ENCODE measurements around the gene TMEM163.

GRCh38 chr2:134736167-134736880, 17.5 kb upstream of the TMEM163 start:
- TF ChIP-seq EZH2 (IDR thresholded peaks at IDR 0.05; ENCODE audit: borderline replicate concordance, low read depth, low read length, severe bottlenecking) (no peak), POLR2A (IDR thresholded peaks at IDR 0.05; ENCODE audit: low read depth, low read length) (peak; percentile 41), MYC (IDR thresholded peaks at IDR 0.05; ENCODE audit: low read depth, low read length) (peak; percentile 26), POLR2AphosphoS5 (IDR thresholded peaks at IDR 0.05; ENCODE audit: insufficient read depth, low read depth, low read length) (peak; percentile 81), FOS (IDR thresholded peaks at IDR 0.05; ENCODE audit: borderline replicate concordance, insufficient read depth, low read length) (peak; percentile 91)
- TF ChIP-seq, protein P1, sequence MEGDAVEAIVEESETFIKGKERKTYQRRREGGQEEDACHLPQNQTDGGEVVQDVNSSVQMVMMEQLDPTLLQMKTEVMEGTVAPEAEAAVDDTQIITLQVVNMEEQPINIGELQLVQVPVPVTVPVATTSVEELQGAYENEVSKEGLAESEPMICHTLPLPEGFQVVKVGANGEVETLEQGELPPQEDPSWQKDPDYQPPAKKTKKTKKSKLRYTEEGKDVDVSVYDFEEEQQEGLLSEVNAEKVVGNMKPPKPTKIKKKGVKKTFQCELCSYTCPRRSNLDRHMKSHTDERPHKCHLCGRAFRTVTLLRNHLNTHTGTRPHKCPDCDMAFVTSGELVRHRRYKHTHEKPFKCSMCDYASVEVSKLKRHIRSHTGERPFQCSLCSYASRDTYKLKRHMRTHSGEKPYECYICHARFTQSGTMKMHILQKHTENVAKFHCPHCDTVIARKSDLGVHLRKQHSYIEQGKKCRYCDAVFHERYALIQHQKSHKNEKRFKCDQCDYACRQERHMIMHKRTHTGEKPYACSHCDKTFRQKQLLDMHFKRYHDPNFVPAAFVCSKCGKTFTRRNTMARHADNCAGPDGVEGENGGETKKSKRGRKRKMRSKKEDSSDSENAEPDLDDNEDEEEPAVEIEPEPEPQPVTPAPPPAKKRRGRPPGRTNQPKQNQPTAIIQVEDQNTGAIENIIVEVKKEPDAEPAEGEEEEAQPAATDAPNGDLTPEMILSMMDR (IDR thresholded peaks at IDR 0.05; ENCODE audit: extremely low read depth in 1 of 2, insufficient read depth in 1 of 2, low read depth in 1 of 2, low read length in 2 of 2) = no peak
- TF ChIP-seq, protein P2, sequence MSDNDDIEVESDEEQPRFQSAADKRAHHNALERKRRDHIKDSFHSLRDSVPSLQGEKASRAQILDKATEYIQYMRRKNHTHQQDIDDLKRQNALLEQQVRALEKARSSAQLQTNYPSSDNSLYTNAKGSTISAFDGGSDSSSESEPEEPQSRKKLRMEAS (IDR thresholded peaks at IDR 0.05; ENCODE audit: insufficient read depth, insufficient read length) = no peak
